IPS-18c (cell line): ENCODE results near the gene SV2C.

Experiments used
- H3K4me3 ChIP-seq: 2 replicates; pipeline ENCODE4 v1.7.0; 2013; ENCODE audit warnings: low read depth, mild to moderate bottlenecking, low read length, moderate library complexity; ENCODE audit not compliant: insufficient read depth
- H3K9me3 ChIP-seq: one replicate; pipeline ENCODE4 v1.6.1; 2013; ENCODE audit warnings: mild to moderate bottlenecking, low read length, moderate library complexity; ENCODE audit not compliant: control insufficient read depth, insufficient read depth

Gene SV2C

GRCh38 chr5:76175821-76176403 lies 92.7 kb downstream of the SV2C start:
- Histone ChIP-seq H3K9me3 (no peaks in the 10 kb centered on the region), H3K4me3 (no peak overlapping the region)

DNA sequence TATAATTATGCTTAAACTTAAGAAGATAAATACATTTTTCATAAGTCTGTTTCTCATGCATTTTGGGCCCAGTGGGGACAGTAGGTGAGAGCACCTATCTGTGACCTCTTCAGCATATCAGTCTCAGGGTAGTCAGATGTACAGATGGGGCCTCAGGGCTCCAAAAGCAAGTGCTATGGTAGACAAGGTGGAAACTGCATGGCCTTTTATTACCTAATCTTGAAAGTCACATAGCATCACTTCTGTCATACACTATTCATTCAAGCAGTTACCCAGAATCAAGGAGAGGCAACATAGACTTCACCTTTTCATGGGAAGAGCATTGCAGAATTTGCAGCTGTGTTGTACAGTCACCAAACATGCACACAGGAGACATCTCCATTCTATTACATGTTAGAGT lies 94.8 kb downstream of the SV2C start:
- Histone ChIP-seq H3K4me3 (no peak overlapping the region), H3K9me3 (no peaks in the 10 kb centered on the region)

DNA sequence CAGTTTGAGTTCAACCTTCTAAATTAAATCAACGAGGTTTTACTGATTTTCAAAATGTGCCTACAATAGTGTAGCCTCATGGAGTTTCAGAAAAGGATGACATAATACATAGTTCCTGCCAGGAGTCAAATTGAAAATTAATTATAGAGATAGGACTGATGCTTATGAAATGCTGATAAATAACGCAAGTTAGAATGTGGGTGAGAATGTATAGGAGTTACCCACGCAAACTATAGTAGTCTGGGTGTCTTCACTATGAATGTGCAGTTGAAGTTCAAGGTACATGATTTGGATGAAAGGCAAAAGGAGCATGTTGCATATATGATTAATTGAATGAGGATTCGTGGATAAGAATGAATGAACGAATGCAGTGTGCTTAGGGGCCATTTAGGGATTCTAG lies 95.7 kb downstream of the SV2C start:
- Histone ChIP-seq H3K9me3 (no peaks in the 10 kb centered on the region), H3K4me3 (no peak overlapping the region)

DNA sequence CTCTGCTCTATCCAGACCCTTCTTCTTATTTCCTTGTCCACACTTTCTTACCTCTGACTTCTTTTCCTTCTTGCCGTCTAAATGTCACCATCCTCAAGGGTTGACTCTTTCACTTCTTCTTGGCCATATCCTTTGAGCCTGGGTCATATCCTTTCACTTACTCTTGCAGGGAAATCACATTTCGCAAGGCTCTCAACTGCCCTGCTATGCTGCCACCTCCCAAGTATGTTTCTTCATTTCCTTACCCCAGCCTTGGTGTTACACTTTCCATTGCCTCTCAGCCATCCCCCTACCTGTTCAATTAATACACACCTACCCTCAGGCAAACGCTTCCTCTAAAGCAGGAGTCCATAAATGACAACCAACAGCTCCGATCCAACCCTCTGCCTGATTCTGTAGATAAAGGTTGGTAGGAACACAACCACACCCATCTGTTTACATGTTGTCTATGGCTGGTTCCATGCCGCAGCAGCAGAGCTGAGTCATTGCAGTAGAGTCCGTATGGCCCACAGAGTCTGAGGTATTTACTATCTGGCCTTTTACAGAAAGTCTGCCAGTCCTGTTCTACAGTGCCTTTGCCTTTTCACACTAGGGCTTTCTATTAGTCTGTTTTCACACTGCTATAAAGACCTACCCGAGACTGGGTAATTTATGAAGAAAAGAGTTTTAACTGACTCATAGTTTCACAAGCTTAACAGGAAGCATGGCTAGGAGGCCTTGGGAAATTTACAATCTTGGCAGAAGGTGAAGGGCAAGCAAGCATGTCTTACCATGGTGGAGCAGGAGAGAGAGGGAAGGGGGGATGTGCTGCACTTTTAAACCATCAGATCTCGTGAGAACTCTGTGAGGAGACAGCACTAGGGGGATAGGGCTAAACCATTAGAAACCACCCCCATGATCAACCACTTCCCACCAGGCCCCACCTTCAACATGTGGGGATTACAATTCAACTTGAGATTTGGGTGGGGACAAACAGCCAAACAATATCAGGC lies 97.9 kb downstream of the SV2C start:
- Histone ChIP-seq H3K4me3 (no peak overlapping the region), H3K9me3 (no peaks in the 10 kb centered on the region)

- no peak overlapping the region for H3K4me3 ChIP-seq
- H3K9me3 ChIP-seq = no peaks in the 10 kb centered on the region
Observed at GRCh38 chr5:76187386-76187785, 104.2 kb downstream of the SV2C start.

- Histone ChIP-seq H3K9me3 (no peaks in the 10 kb centered on the region), H3K4me3 (no peak overlapping the region)
Observed at GRCh38 chr5:76190356-76190755, 107.2 kb downstream of the SV2C start.

GRCh38 chr5:76192837-76193236 lies 109.7 kb downstream of the SV2C start:
- H3K9me3 ChIP-seq = no peaks in the 10 kb centered on the region
- H3K4me3 ChIP-seq = no peak overlapping the region

GRCh38 chr5:76193635-76194034 lies 110.5 kb downstream of the SV2C start:
- Histone ChIP-seq H3K4me3 (no peak overlapping the region), H3K9me3 (no peaks in the 10 kb centered on the region)

DNA sequence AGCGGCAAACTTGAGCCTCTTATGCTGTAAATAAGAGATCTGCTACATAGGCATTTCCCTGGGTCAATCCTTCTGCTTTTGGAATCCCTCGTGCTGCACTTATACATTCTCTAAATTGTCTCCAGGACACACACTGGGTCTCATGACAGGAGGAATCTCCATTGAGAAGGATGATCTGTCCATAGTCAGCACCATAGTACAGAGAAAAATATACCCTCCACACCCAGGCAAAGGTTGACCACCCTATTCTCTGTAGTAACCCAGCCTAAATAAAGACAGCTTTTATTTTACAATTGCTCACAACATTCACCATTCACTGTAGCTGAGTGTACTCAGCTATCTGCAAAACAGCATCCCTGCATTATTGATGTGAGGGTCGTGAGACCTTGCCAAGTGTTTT lies 111.2 kb downstream of the SV2C start:
- no peak overlapping the region for H3K4me3 ChIP-seq
- H3K9me3 ChIP-seq = no peaks in the 10 kb centered on the region

DNA sequence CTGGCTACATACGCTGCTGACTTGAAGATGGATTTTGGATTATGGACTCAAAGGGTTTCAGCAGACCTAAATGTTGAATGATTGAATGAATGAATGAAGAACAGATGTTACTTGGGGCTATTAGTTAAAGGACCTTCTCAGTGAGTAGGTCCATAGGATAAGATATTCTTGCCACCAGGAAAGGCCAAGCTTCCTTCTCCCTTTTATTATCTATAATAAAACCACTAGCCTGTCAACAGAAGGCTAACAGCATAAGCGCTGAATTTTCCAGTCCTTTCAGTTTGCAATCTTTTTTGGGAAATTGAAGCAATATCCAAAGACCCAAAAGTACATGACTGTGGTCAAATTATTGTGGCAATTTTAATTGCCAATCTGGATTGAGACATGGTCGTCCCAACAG lies 113.3 kb downstream of the SV2C start:
- H3K9me3 ChIP-seq = no peaks in the 10 kb centered on the region
- H3K4me3 ChIP-seq = no peak overlapping the region

- Histone ChIP-seq H3K4me3 (no peak overlapping the region), H3K9me3 (no peaks in the 10 kb centered on the region)
Observed at GRCh38 chr5:76196886-76197489, 113.8 kb downstream of the SV2C start.

DNA sequence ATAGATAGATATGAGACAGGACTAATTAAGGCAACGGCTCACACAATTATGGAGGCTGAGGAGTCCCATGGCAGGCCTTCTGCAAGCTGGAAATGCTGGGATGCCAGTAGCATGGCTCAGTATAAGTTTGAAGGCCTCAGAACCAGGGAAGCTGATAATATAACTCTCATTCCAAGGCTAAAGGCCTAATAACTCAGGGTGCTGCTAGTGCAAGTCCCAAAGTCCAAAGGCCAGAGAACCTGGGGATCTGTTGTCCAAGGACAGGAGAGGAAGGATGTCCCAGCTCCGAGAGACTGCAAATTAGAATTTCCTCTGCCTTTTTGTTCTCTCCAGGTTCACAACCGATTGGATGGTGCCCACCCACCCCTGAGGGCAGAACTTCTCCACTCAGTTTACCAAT lies 114.5 kb downstream of the SV2C start:
- no peaks in the 10 kb centered on the region for H3K9me3 ChIP-seq
- H3K4me3 ChIP-seq = no peak overlapping the region

- Histone ChIP-seq H3K9me3 (no peaks in the 10 kb centered on the region), H3K4me3 (no peak overlapping the region)
Observed at GRCh38 chr5:76199336-76200318, 116.4 kb downstream of the SV2C start.

DNA sequence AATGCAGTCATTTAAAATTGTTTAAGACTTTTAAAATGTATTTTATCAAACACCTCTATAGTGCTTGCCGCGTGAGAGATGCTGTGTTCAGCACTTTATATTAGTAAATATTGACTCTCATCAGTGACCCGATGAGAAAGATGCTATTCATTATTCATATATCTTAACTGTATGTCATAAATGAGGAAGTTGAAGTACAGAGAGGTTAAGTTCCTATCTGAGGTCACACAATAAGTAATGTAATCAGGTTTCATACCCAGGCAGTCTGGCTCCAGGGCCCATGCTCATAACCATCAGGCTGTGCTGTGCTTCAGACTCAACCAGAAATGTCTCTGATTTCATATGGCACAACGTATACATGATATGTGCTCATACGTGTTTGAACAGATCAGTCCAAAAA lies 119.0 kb downstream of the SV2C start:
- H3K9me3 ChIP-seq = no peaks in the 10 kb centered on the region
- no peak overlapping the region for H3K4me3 ChIP-seq

DNA sequence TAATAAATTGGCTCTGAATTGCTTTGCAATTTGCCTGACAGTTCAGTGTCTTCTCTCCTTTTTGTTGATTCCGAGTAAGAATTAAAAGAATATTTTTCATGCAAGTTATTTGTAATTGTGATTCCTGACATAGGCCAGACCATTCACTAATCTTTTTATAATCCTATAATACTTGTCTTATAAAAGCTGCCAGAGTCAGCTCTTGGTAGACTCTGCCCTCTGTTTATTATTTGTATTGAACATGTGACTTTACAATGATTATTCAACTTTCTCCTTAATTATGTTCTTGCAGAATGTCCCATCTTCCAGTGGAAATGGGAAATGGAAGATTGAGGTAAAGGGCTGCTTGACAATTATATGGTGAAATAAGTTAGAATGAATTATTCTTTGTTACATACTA lies 121.0 kb downstream of the SV2C start:
- Histone ChIP-seq H3K9me3 (no peaks in the 10 kb centered on the region), H3K4me3 (no peak overlapping the region)

DNA sequence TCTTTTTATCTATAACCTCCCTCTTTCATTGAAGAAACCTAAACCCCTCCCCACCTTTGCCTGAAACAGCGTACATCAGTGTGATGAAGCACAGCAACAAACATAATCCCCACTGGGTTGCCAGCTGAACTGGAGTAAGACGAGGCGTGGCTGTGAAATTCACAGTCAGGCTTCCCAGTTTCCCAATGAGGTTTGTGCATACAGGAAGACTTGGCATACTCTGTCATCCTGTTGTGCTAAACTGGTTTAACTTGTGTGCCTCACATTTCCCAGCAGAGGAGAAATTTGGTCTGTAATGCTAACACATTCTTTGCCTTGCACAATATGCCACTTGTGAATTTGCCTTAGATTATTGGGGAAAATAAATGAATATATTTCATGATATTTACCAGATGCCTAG lies 121.5 kb downstream of the SV2C start:
- Histone ChIP-seq H3K4me3 (no peak overlapping the region), H3K9me3 (no peaks in the 10 kb centered on the region)

DNA sequence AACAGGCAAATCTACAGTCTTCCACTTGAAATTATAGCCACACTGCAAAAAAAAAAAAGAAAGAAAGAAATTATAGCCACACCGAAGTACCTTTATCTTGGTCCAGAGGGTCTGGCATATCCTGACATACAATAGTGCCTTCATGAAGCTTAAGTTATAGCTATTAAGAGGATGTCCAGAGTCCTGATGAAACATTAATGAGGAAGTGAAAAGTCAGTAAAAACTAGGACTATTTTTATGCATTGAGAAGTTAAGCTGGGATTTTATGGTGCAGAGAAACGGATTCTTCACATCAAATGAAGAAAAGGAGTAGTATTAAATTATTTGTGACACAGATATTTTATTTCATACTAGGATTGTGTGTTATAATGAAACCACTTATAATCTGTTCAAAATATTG lies 123.9 kb downstream of the SV2C start:
- no peak overlapping the region for H3K4me3 ChIP-seq
- H3K9me3 ChIP-seq = no peaks in the 10 kb centered on the region
